GM18867 (cell line): ENCODE results near the gene SLC6A7.
"Not testable (repeated sequence)": the region's sequence is repeated elsewhere in the genome, so short reads cannot be mapped to it uniquely, and the experiment has no call there.

Experiments used
- ATAC-seq: cut with Tn5 transposase; IDR thresholded peaks from one replicate; pipeline ENCODE4 v1.9.1; 2021; ENCODE audit warnings: mild to moderate bottlenecking, moderate library complexity; ENCODE audit not compliant: unreplicated experiment

SLC6A7 gene

DNA sequence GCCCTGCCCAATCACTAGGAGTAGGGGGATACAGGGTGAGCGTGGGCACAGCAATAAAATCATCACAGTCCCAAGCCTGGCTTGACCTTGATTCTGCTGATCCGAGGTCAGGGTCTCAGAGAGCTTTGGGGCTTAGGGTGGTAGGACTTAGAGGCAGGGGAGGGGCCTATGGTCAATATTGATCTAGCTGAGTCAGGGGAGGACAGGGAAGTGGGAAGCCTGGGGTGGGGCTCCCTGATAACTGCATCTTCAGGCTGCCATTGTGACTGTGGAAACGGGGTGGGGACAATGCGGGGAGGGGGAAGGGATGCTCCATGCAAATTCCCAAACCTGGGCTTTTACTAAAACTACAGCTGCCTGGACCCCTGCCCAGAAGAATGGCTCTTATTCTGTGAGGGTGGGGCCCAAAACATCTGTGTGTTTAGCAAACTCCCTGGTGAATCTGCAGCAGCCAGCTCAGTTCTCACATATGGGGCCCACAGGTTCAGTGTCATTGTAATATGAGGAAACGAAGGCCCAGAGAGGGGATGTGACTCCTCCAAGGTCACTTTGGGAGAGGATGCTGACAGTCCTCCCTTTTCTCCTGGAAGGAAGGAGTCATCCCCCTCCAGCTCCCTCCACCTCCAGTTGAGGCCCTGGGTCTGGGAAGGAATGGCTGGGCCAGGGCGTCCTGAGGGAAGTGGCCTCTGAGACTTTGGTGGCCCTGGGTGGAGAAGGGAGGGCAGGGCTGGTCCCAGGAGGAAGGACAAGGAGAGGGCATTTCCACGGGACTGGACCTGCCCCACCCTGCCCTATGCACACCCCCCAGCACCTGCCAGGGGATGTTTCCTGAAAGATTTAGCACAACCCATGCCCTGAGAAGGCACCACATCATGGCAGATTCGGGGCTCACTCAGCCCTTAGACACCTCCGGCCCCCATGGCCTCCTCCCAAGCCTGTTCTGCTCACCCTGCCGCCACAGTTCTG, 26.4 kb downstream of the SLC6A7 start:
- no peak for ATAC-seq

GRCh38 chr5:150217038-150217437, 27.2 kb downstream of the SLC6A7 start:
- ATAC-seq, result no peak

DNA sequence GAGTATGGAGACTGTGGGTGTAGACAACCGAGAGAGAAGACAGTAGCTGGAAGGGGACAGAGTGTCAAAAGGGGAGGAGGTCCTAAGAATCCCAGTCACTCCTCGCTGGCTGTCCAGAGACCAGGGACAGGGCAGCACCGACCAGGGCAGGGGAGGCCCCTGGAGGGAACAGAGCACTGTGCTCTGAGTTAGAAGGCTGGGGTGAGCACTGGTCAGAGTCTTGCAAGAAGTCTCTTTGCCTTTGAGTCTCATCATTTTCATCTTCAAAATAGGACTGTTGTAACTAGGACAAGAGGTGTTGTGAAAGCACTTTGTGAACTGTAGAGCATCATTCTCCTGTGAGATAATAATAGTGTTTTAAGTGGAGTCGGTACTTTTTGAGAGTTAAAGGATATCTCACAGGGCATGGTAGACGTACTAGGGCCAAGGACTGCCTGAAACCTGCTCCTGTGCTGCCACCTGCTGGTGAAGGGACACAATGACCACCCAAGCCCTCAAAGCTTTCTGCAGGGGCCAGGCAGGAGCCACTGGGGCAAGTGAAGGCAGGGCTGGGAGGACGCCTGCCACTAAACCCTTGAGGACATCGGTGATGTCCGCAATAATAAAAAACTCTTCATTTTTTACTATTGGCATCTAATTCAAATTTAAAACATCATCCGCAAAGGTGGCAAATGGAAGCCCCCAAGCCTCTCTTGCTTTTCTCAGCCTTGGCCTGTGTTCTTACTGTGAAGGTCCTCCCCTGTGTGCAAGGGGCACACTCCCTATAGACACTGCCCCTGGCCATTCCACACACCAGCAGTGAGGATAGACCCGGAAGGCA, 28.2 kb downstream of the SLC6A7 start:
- peak; percentile 82 for ATAC-seq

DNA sequence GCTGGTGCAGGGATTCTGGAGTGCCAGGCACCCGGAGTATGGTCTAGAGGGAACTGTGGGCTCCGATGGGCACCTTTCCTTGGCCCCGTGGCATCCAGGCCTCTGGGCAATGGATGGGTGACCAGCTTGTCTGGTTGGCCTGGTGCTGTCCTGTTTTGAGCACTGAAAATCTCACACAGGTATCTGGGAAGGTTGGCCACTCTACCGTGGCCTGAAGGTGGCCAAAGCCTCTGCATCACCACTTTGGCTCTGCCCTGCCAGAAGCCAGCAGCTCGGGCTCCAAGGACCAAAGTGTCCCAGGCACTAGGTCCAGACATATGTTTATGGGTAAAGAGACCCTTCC, 28.8 kb downstream of the SLC6A7 start:
- no peak for ATAC-seq

GRCh38 chr5:150219142-150219541, 29.3 kb downstream of the SLC6A7 start:
- ATAC-seq, result no peak

DNA sequence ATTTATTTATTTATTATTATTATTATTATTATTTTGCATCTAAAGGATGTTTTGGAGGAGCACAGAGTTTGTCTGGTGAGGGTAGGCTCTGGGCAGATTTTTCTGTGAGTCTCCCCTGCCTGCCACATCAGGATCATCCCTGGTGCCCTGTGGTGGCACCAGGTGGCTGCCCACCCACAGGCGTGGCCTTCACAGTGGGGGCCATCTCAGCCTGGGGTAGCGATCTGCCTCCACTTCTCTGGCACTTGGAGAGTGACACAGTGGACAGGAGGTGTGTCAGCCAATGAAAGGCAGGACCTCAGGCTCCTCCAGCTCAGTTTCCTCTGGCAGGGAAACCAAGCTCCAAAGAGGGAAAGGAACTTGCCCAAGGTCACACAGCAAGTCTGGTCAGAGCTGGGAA, 30.0 kb downstream of the SLC6A7 start:
- ATAC-seq, result no peak

DNA sequence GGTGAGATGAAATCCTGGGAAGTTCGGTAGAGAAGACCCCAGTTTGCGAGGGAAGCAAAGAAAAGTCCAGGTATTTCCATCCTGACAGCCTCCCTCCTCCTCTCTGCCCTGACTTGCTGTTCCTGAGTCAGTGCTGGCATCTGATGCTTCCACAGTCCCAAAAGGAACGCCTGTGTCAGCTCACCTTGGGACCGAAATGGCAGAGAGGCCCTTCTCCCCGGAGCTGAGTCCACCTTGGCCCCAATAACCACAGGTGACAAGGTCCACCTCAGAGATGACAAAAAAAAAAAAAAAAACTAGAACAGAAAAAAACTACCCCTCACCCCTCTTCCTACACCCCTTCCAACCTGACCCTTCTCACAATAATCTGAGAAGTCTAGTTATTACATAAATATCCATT, 31.6 kb downstream of the SLC6A7 start:
- ATAC-seq, result no peak

DNA sequence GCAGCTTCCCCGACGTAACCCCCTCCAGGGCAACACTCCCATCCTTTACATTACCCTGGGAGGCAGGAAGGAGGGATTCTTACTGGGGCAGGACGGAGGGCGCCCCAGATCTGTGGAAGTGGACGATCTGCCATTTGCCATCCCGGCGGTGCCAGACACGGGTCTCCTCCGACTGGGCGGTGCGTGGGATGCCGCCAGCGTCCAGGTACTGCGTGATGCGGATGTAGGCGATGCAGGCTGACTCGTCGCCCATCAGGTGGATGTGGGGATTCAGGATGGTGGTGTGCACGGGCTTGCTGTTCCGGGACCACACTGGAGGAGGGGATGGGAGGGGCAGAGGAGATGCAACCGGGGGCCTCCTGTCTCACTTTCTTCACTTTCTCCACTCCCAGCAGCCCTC, 33.0 kb downstream of the SLC6A7 start:
- ATAC-seq, result no peak

DNA sequence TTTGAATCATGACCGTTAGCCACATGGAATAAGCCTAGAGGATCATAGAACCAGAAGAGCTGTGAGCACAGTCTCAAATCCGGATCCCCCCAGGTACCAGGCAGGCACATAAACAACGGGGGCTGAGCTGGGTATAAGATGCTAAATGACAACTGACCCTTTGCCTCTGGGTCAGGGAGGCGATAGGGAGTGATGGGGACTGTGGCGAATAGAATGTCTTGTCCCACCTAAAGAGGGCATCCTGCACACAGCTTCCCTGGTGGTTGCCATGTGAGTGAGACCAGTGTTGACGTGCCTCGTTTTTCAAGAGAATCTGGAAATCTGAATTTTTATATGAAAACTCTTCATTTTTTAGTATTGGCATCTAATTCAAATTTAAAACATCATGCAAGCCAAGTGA, 33.6 kb downstream of the SLC6A7 start:
- no peak for ATAC-seq

DNA sequence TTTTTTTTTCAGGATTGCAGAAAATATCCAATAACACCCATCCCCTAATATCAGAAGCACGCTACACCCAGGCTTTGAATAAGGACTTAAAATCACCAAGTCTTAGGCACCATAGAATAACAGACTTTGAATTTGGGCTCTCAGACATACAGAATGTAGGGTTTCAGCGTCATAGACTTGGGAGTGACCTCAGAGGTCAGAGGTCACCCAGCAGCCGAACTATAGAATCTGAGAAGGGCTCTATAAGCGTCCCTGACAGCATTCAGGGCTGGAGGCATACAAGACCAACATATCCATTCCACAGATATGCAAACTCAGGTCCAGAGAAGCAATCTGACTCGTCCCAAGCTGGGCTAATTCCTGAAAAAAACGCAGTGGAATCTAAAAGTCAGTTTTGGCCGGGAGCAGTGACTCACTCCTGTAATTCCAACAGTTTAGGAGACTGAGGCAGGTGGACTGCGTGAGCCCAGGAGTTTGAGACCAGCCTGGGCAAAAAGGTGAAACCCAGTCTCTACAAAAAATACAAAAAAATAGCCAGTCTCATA, 34.7 kb downstream of the SLC6A7 start:
- ATAC-seq, result no peak

GRCh38 chr5:150227036-150227435, 37.2 kb downstream of the SLC6A7 start:
- ATAC-seq, result no peak

GRCh38 chr5:150227606-150228273, 37.9 kb downstream of the SLC6A7 start:
- no peak for ATAC-seq

DNA sequence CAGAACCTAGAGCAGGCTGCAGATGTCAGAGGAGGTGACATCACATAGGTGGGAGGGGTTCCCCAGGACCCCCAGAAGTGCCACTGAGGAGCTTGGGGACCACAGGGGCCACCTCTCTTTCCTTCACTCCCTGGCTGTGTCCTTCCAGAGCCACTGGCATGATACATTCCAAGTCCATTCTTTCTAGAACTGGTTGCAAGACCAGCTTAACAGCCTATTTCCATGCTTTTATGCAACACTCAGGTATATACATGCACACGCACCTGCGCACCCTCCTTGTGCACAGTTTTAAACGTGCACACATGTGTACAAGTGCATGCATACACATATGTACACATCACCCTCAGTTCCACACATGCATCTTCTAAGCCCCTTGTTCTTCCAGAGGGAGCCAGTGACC, 39.7 kb downstream of the SLC6A7 start:
- no peak for ATAC-seq

GRCh38 chr5:150230842-150231241, 41.0 kb downstream of the SLC6A7 start:
- ATAC-seq, result no peak

GRCh38 chr5:150233706-150234105, 43.8 kb downstream of the SLC6A7 start:
- not testable (repeated sequence) for ATAC-seq

- ATAC-seq, result peak; percentile 42
Observed at GRCh38 chr5:150234576-150235499, 45.0 kb downstream of the SLC6A7 start.

- ATAC-seq, result no peak
Observed at GRCh38 chr5:150235500-150235854, 45.6 kb downstream of the SLC6A7 start.

DNA sequence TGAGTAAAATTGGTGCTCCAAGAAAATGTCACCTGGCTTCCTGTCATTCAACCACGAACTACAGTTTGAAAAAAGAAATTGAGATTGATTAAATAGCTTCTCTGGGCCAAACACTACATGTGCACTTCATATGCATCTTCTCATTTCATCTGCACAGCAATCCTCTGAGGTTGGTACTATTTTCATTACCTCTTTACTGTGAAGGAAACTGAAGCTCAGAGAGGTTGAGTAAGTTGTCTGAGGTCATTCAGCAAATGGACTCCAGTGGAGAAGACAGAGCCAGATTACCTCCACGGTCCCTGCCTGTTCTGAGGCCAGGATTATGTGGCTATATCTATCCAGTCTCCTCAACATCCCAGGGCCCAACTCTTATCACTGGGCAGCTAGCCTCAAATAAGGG, 46.5 kb downstream of the SLC6A7 start:
- no peak for ATAC-seq

GRCh38 chr5:150236981-150237754, 47.3 kb downstream of the SLC6A7 start:
- no peak for ATAC-seq
